Measurements from ENCODE around the gene DIPK1C.
A peak's percentile ranks its signal among the peaks of the same experiment; 100 is the strongest.

The DIPK1C gene

DNA sequence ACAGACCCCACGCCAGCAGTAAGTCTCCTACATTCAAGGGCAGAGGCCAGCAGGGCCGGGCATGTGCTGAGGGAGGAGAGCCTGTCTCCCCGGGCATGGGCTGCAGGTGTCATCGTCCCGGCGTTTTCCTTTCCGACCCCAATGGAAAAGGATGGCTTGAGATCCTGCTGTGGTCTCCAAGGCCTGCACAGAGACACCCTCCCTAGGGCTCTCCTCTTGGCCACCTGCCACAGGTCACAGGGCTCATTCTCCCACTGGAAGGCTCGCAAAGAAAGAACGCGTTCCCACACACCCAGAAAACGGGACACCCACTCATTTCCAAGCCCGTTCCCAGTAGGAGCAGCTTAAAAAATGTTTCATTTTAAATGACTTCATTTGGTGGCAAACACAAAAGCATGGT, 41.0 kb downstream of the DIPK1C start:
- no peak for DNase-seq

GRCh38 chr18:74414953-74415515, 42.1 kb downstream of the DIPK1C start:
- no peak for DNase-seq

DNA sequence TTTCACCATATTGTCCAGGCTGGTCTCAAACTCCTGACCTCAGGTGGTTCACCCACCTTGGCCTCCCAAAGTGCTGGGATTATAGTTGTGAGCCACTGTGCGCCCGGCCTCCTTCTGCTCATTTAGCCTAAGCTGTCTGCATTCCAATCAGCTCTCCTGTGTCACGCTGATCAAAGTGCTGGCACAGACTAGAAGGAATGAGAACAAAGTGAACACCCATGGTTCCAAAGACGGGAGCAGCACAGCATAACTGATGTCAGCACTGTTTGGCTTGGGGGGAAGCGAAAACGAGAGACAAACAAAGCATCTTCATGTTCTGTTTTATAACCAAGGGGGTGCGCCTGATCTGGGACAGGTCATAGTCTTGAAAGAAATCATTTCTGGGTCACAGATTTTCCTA, 43.3 kb downstream of the DIPK1C start:
- no peak for DNase-seq

DNA sequence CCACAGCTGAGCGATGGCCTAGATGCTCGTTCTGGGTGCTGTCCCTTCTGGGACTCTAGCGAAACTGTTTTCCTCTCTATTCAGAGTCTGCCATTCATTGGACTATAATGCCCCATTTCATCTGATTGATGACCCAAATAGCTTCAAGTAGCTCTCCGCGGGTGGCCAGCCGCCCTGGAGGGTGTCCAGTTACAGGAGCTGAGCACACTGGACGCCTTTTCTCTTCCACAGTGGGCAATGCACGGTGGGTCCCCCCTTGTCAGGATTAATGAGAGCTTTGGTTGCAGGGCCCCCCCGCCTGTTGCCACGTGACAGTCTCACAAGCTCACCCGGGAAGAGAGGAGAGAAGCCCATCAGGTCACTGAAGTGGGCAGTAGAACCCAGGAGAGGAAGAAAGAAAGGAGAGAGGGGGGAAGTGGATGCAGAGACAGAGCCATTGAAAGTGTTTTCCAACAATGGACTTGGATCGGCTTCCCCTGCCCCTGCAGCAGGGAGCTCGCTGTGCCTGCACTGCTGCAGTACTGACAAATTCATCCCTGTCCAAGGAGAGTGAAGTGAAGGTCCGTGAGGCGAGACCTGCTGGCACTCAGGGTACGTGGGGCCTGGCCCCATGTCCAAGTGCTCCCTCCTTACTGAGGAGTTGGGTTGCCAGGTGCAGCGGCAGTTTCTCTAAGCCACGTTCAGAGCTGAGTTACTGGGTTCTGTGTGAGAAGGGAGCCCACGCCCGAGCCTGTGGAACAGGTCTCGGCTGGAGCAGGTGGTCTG, 44.8 kb downstream of the DIPK1C start:
- no peak for DNase-seq

GRCh38 chr18:74411475-74411874, 45.6 kb downstream of the DIPK1C start:
- DNase-seq: no peak

- no peak for DNase-seq
These were observed 46.6 kb downstream of the DIPK1C start for GRCh38 chr18:74410441-74410992.

- no peak for DNase-seq
These were observed 49.2 kb downstream of the DIPK1C start for GRCh38 chr18:74407888-74408287.

- DNase-seq: no peak
These were observed 54.2 kb downstream of the DIPK1C start for GRCh38 chr18:74402806-74403433.

- no peak for DNase-seq
These were observed 56.3 kb downstream of the DIPK1C start for GRCh38 chr18:74400813-74401212.

DNA sequence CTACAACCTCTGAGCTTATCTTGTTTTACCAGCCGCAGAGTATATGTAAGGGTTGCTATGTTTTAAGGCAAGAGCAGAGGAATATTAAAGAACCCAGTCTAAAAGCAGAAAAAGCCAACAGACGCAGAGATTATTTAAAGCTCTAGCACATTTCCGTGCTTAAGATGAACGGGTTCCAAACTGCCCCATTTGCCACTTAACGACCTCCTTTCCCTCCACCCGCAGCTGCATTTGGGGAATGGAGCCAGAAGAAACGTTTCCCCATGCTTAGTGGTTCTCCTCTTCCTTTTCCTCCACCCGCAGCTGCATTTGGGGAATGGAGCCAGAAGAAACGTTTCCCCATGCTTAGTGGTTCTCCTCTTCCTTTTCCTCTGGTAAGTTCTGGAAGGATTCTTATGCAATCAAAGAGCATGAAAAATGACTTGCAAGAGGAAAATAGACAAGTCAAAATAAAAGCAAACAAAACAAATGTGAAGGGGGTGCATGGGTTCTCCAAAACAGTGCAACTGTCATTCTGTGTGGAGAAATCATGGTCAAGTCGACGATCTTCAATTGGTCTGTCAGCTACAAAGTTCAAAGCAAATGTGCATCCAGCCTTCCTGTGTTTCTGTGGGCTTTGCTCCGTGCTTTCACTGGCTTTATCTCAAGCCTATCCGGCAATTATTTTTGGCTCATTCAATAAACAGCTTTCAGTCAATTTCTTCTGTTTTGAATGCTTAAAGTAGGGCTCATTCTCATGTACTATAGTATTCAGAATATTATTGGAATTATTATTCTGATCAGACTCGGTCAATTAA, 57.8 kb downstream of the DIPK1C start:
- peak; percentile 57 to 61 for DNase-seq

DNA sequence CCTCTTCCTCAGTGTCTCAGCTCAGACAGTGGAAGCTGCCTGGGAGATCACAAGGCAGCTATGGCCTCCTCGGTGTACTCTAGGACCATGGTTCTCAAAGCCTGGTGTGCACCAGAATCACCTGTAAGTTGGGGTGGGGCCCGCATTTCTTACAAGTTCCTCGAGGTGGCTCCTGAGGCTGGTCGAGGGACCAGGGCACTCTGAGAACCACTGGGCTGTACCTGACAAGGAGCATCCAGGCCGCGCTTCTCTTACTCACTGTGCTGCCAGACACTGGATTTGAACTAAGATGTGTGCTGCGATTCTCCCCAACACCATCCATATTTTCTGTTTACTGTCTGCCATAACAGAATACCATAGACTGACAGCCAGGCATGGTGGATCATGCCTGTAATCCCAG, 59.5 kb downstream of the DIPK1C start:
- no peak for DNase-seq

DNA sequence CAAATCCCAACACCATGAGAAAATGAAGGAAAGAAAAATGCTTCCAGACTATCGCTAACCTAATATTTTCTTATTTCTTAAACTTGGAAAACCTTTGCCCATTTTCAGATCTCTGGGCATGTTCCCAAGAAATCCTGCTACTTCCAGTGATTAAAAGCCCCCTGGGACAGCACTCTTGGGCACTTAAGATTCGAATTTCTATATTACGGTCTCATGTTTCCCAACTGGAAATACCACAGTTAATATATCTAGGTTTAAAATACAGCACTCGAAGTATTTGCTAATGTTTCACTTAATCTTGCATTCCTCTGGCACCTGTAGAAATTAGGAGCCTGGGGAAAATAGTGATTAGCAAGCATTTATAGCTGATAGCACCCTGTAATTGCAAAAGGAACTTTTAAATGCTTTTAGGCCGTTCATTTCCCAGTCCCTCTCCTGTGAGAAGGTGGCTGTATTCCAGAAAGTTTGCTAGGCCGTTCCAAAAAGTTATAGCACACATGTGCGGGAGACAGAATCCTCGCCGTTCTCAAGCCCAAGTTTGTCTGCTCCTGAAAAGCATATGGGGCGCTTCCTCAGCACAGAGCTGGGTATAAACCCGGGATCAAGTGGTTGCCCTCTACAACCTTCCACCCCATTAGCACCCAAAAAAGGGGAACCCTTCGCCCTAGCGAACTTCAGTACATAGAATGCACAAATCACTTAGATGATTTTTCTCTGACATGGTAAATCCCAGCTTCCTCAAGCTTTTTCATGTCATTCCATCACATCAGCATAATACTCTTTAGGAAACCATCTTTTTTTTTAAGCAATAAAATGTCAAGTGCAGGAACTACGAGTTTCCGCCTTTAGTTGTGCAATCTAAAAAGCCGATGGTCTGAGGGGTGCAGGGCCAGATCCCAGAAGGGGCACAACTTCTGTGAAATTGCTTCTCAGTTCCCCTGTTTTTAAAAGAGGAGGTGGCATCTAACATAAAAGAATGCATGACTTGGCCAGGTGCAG, 60.6 kb downstream of the DIPK1C start:
- no peak for DNase-seq

GRCh38 chr18:74395648-74396154, 61.4 kb downstream of the DIPK1C start:
- no peak for DNase-seq

DNA sequence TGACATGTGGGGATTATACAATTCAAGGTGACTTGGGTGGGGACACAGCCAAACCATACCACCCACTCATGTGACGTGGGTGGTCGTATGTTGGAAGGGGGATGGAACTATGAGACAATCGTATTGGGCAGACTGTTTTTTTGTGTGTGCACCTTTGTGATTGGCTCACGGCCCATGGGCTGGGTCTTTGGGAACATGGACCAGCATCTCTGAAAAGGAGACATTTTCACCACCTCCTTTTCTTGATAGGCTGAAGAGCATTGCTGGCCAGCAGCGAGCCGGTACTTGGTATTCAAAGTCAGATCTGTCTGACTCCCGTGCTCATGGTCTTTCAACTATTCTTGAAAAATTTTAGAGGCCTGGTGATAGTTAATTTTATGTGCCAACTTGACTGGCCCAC, 62.1 kb downstream of the DIPK1C start:
- DNase-seq: no peak

DNA sequence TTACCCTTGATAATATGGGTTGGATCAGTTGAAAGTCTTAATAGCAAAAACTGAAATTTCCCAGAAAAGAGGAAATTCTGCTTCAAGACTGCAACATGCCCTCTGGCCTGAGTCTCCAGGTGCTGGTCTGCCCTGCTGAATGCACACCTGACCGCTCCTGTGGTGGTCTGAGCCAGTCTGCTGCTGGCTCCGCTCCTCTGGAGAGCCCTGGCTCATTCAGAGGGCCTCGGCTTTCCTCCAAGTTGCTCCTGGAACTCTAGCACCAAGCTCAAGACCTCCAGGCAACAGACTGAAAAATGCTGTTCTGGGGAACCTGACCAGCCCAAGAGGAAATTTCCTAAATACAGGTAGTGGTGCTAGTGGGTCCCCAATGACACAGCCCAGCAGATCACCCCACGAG, 64.8 kb downstream of the DIPK1C start:
- DNase-seq: no peak

DNA sequence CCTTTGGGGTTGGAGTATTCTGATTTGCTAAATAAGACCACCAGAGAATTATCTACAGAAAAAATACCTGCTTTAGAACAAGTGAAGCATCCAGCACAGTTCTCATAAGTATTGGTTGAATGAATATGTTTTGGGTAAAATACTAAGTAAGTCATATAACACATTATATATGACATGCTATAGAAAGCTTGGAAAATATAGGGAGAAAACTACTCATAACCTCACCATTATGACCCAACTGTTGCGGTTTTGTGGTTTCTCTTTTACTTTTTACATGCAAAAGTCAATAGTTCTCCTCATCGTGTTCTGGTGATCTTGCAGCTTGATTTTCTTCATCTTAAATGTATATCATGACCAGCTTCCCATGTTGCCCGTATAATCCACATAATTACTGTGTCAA, 66.2 kb downstream of the DIPK1C start:
- DNase-seq: peak; percentile 46 to 50

DNA sequence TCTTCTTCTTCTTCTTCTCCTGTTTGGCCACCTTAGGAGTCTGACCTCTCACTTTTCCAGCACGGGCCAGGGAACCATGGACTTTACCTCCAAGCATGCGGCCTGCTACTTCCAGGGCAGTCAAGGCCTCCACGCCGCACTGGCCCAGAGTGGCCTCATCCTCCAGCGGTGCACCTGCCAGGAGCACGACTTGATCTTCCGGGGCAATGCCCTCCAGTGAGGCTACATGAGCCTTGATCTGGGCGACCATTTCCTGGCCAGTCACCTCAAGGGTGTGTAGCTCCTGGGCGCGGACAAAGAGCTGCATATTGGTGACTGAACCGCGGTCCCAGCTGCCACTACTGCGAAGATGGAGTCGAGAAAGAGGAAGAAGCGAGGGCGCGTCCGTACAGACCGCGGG, 67.1 kb downstream of the DIPK1C start:
- no peak for DNase-seq

- no peak for DNase-seq
These were observed 67.8 kb downstream of the DIPK1C start for GRCh38 chr18:74389171-74389927.

DNA sequence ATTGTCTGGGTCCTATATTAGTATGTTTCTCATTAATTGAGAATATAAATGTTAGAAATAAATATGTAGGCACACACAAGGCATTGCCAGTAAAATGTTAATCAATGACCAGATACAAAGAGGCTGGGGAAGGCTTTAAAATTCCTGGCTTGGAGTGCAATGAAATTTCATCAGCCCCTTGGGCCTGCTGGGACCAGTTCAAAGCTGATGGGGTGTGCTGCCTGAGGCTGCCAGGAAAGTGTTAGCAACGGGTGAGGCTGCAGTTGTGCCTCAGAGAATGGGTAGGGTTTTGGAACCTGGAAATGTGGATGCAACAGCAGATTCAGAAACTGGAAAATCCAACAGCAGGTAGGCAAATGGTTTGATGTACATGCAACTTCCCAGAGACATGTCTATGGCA, 68.9 kb downstream of the DIPK1C start:
- no peak for DNase-seq

- DNase-seq: no peak
These were observed 69.7 kb downstream of the DIPK1C start for GRCh38 chr18:74387383-74387782.

All from AML-193 (cell line).